ENCODE data around the gene BBOF1. TPM values are rescaled to one million over a fixed set of nuclear protein-coding genes. Genes with fewer than 3 reads are reported as not detected.
"Not testable (repeated sequence)": the region's sequence is repeated elsewhere in the genome, so short reads cannot be mapped to it uniquely, and the experiment has no call there.

The BBOF1 gene
- total RNA-seq, 1 donor from 2014 or later: 8.0 TPM

DNA sequence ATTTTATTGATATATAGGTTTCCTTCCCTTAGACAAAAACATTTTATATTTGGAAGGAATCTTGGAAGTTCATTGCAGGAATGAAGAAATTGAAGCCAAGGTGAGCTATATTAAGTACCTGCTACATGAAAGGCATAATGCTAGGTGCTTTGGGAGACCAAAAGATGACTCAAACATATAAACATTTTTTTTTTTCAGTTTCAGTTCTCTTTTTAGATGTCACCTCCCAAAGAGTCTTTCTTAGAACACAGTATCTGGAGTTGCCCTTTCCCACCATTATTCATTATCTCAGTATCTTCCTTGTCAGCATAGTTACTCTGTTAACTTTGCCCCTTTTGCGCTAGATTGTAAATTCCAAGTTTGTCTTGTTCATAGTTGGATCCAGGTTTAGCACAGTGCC lies 66.7 kb downstream of the BBOF1 start:
- H3K4me3 Mint-ChIP-seq (ENCODE audit: unreplicated experiment): peak overlapping the region; percentile 95
- H3K36me3 Mint-ChIP-seq (ENCODE audit: unreplicated experiment): no peaks in the 10 kb centered on the region
- H3K27ac Mint-ChIP-seq (ENCODE audit: unreplicated experiment): peak overlapping the region; percentile 96
- TF ChIP-seq, protein P1, sequence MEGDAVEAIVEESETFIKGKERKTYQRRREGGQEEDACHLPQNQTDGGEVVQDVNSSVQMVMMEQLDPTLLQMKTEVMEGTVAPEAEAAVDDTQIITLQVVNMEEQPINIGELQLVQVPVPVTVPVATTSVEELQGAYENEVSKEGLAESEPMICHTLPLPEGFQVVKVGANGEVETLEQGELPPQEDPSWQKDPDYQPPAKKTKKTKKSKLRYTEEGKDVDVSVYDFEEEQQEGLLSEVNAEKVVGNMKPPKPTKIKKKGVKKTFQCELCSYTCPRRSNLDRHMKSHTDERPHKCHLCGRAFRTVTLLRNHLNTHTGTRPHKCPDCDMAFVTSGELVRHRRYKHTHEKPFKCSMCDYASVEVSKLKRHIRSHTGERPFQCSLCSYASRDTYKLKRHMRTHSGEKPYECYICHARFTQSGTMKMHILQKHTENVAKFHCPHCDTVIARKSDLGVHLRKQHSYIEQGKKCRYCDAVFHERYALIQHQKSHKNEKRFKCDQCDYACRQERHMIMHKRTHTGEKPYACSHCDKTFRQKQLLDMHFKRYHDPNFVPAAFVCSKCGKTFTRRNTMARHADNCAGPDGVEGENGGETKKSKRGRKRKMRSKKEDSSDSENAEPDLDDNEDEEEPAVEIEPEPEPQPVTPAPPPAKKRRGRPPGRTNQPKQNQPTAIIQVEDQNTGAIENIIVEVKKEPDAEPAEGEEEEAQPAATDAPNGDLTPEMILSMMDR (IDR thresholded peaks at IDR 0.05): no peak
- no peaks in the 10 kb centered on the region for H3K27me3 Mint-ChIP-seq (ENCODE audit: unreplicated experiment)
- peaks cover 22% of the 10 kb centered on the region for H3K4me1 Mint-ChIP-seq (ENCODE audit: unreplicated experiment)
- H3K9me3 Mint-ChIP-seq (ENCODE audit: unreplicated experiment): no peaks in the 10 kb centered on the region
- no peak for DNase-seq (ENCODE audit: extremely low spot score, unreplicated experiment)

DNA sequence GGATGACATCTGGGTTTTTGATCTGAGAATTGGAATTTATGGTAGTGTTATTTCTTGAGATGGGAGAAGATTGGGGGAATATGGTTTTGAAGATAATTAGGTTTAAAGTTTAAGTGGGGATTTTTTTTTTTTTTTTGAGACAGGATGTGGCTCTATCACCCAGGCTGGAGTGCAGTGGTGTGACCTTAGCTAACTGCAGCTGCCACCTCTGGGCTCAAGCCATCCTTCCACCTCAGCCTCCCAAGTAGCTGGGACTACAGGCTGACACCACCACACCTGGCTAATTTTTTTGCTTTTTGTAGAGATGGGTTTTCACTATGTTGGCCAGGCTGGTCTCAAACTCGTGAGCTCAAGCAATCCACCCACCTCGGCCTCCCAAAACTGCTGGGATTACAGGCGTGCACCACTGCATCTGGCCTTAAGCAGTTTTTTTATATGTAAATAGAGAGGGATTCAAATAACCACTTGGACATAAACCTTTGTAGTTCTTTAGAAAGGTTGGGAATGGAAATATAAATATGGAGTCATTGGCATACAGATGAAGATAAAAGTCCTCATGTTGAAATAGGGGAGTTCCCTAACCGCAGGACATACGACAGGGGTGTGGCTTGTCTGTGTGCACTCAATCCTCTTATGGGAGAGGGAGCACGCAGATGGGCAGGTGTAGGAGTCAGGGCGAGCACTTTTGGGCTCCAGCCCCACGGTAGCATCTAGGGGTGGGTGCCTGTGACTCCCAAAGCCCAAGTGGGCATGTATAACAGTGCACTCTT lies 70.3 kb downstream of the BBOF1 start:
- Mint-ChIP-seq H3K27ac (ENCODE audit: unreplicated experiment) (no peak overlapping the region), H3K27me3 (ENCODE audit: unreplicated experiment) (no peaks in the 10 kb centered on the region), H3K4me1 (ENCODE audit: unreplicated experiment) (peaks cover 9% of the 10 kb centered on the region), H3K4me3 (ENCODE audit: unreplicated experiment) (no peak overlapping the region), H3K36me3 (ENCODE audit: unreplicated experiment) (peaks cover 2% of the 10 kb centered on the region), H3K9me3 (ENCODE audit: unreplicated experiment) (no peaks in the 10 kb centered on the region)
- no peak for DNase-seq (ENCODE audit: extremely low spot score, unreplicated experiment)
- TF ChIP-seq, protein P1 (IDR thresholded peaks at IDR 0.05): no peak

DNA sequence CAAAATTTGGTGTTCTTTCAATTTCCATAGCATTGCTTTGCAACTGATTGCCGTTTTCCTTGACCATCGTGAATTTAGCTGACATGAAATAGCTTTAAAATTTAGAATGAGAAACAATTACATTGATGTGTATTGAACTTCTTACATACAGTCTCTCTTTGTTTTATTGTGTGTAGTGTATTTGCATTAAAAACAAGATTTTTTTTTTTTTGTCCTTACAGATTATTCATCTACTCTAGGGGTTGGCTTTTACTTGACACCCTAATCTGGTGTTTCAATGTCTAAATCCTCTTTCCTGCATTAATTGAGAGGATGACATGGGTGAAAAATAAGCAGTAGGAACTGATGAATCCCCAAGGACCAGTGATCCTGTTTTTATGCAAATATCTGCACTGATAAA lies 86.2 kb downstream of the BBOF1 start:
- Mint-ChIP-seq H3K27me3 (ENCODE audit: unreplicated experiment) (no peaks in the 10 kb centered on the region), H3K27ac (ENCODE audit: unreplicated experiment) (no peak overlapping the region), H3K4me1 (ENCODE audit: unreplicated experiment) (no peaks in the 10 kb centered on the region), H3K36me3 (ENCODE audit: unreplicated experiment) (peaks cover 22% of the 10 kb centered on the region), H3K4me3 (ENCODE audit: unreplicated experiment) (no peak overlapping the region), H3K9me3 (ENCODE audit: unreplicated experiment) (no peaks in the 10 kb centered on the region)
- no peak for DNase-seq (ENCODE audit: extremely low spot score, unreplicated experiment)
- TF ChIP-seq, protein P1 (IDR thresholded peaks at IDR 0.05): no peak

DNA sequence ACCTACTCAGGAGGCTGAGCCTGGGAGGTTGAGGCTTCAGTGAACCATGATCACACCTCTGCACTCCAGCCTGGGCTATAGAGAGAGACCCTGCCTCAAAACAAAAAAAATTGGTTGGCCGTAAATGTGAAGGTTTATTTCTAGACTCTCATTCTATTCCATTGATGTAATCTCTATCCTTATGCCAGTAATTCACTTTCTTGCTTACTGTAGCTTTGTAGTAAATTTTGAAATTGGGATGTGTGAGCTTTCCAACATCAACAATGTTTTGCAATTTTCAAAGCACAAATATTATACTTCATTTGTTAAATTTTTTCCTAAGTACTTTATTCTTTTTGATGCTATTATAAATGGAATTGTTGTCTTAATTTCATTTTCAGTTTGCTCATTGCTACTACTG lies 90.2 kb downstream of the BBOF1 start:
- H3K4me3 Mint-ChIP-seq (ENCODE audit: unreplicated experiment): no peak overlapping the region
- no peaks in the 10 kb centered on the region for H3K9me3 Mint-ChIP-seq (ENCODE audit: unreplicated experiment)
- H3K36me3 Mint-ChIP-seq (ENCODE audit: unreplicated experiment): peaks cover 11% of the 10 kb centered on the region
- TF ChIP-seq, protein P1 (IDR thresholded peaks at IDR 0.05): no peak
- H3K4me1 Mint-ChIP-seq (ENCODE audit: unreplicated experiment): no peaks in the 10 kb centered on the region
- DNase-seq (ENCODE audit: extremely low spot score, unreplicated experiment): no peak
- no peak overlapping the region for H3K27ac Mint-ChIP-seq (ENCODE audit: unreplicated experiment)
- H3K27me3 Mint-ChIP-seq (ENCODE audit: unreplicated experiment): no peaks in the 10 kb centered on the region

DNA sequence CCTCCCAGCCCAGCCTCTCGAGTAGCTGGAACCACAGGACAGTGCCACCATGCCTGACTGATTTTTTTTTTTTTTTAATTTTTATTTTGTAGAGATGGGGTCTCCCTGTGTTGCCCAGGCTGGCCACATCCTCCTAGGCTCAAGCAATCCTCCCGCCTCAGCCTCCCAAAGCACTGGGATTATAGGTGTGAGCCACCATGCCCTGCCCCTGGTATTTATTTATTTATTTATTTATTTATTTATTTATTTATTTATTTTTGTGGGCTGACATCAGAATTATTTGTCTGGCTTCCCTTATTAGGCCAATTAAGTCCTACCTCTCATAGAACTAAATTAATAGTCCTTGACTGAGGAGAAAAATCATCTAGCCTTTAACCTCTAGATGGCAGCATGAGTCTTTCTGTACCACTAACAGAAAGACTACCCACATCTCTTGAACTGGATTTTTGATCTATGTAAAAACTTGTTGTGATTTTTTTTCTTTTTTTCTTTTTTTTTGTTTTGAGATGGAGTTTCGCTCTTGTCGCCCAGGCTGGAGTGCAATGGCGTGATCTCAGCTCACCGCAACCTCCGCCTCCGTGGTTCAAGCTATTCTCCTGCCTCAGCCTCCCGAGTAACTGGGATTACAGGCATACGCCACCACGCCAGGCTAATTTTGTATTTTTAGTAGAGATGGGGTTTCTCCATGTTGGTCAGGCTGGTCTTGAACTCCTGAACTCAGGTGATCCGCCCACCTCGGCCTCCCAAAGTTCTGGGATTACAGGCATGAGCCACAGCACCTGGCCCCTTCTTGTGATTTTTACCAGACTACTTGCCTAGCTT lies 92.5 kb downstream of the BBOF1 start:
- TF ChIP-seq, protein P1 (IDR thresholded peaks at IDR 0.05): peak; percentile 67
- not testable (repeated sequence) for H3K4me1 Mint-ChIP-seq (ENCODE audit: unreplicated experiment); DNase-seq (ENCODE audit: extremely low spot score, unreplicated experiment); H3K27ac Mint-ChIP-seq (ENCODE audit: unreplicated experiment); H3K27me3 Mint-ChIP-seq (ENCODE audit: unreplicated experiment); H3K9me3 Mint-ChIP-seq (ENCODE audit: unreplicated experiment); H3K4me3 Mint-ChIP-seq (ENCODE audit: unreplicated experiment)
- H3K36me3 Mint-ChIP-seq (ENCODE audit: unreplicated experiment): peaks cover 13% of the 10 kb centered on the region
